Mesendoderm (in vitro differentiated cells): Measurements from ENCODE around the gene PRR14. TPM values are rescaled to one million over a fixed set of nuclear protein-coding genes. Genes with fewer than 3 reads are reported as not detected.

Experiments used
- DNase-seq: peaks from one replicate; pipeline ENCODE4 v3.0.0; 2013
- H2AK5ac ChIP-seq: 2 replicates; pipeline ENCODE4 v1.6.1; 2013; ENCODE audit warnings: low read length, inconsistent platforms
- H2BK120ac ChIP-seq: 2 replicates; pipeline ENCODE4 v1.6.1; 2013; ENCODE audit warnings: low read depth, mild to moderate bottlenecking, low read length, moderate library complexity, mixed read lengths
- H2BK15ac ChIP-seq: replicated peaks from 2 replicates; pipeline ENCODE4 v1.6.1; 2013; ENCODE audit warnings: low read depth, mild to moderate bottlenecking, moderate library complexity
- H2BK5ac ChIP-seq: 2 replicates; pipeline ENCODE4 v1.6.1; 2013; ENCODE audit warnings: low read length, inconsistent platforms
- H3K18ac ChIP-seq: 2 replicates; pipeline ENCODE4 v1.6.1; 2013; ENCODE audit warnings: mild to moderate bottlenecking, low read length, mixed read lengths
- H3K23ac ChIP-seq: one replicate; pipeline ENCODE4 v1.6.1; 2013; ENCODE audit warnings: low read length
- H3K27ac ChIP-seq: 2 replicates; pipeline ENCODE4 v1.5.1; 2013; ENCODE audit warnings: low read depth, mild to moderate bottlenecking, inconsistent platforms, low read length, moderate library complexity
- H3K27me3 ChIP-seq: 2 replicates; pipeline ENCODE4 v1.6.1; 2013; ENCODE audit warnings: low read length, control low read depth, mild to moderate bottlenecking, inconsistent platforms; ENCODE audit not compliant: insufficient read depth, poor library complexity
- H3K36me3 ChIP-seq: 2 replicates; pipeline ENCODE4 v1.6.1; 2013; ENCODE audit warnings: low read length, inconsistent platforms; ENCODE audit not compliant: control insufficient read depth, insufficient read depth
- H3K4ac ChIP-seq: one replicate; pipeline ENCODE4 v1.6.1; 2013; ENCODE audit warnings: low read depth, mild to moderate bottlenecking, low read length, moderate library complexity
- H3K4me1 ChIP-seq: 2 replicates; pipeline ENCODE4 v1.6.1; 2013; ENCODE audit warnings: low read depth, low read length, inconsistent platforms; ENCODE audit not compliant: control insufficient read depth
- H3K4me2 ChIP-seq: 2 replicates; pipeline ENCODE4 v1.6.1; 2013; ENCODE audit warnings: low read length
- H3K4me3 ChIP-seq: 2 replicates; pipeline ENCODE4 v1.5.1; 2013; ENCODE audit warnings: mild to moderate bottlenecking, low read length
- H3K56ac ChIP-seq: one replicate; pipeline ENCODE4 v1.6.1; 2013; ENCODE audit warnings: low read length
- H3K79me1 ChIP-seq: 2 replicates; pipeline ENCODE4 v1.6.1; 2013; ENCODE audit warnings: low read length, inconsistent platforms
- H3K79me2 ChIP-seq: 2 replicates; pipeline ENCODE4 v1.6.1; 2013; ENCODE audit warnings: mild to moderate bottlenecking, low read length; ENCODE audit not compliant: control insufficient read depth, insufficient read depth
- H3K9ac ChIP-seq: 2 replicates; pipeline ENCODE4 v1.6.1; 2013; ENCODE audit warnings: low read length, inconsistent platforms
- H4K5ac ChIP-seq: one replicate; pipeline ENCODE4 v1.6.1; 2013; ENCODE audit warnings: low read length
- H4K8ac ChIP-seq: one replicate; pipeline ENCODE4 v1.6.1; 2013; ENCODE audit warnings: low read depth, mild to moderate bottlenecking, control low read depth, low read length, moderate library complexity
- WGBS: extraction: QIAGEN DNeasy Blood & Tissue Kit; methylation state at CpG from one replicate; pipeline ENCODE4 v1.1.7; 2013; ENCODE audit warnings: low lambda C conversion rate, missing lambda C conversion rate; ENCODE audit not compliant: insufficient coverage; ENCODE audit errors: extremely low coverage; 5-methylcytosine and 5-hydroxymethylcytosine counted together
- small RNA-seq: library from polyadenylated mRNA; stranded (forward); fragments of <200 nt; extraction: miRNeasy Mini kit (QIAGEN cat#:217004); gene quantifications from one replicate; pipeline ENCODE3, GENCODE V24; 2013; ENCODE audit not compliant: insufficient read depth

Gene PRR14

DNA sequence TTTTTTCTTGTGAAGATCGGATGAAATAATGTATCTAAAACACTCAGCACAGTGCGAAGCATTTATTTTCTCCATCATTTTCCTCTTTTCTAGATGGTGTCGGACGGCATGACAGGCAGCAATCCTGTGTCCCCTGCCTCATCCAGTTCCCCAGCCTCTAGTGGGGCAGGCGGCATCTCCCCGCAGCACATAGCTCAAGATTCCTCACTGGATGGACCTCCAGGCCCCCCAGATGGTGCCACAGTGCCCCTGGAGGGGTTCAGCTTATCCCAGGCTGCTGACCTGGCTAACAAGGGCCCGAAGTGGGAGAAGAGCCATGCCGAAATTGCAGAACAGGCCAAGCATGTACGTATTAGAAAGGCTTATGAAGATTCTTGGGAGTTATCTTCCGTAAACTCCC, 53.2 kb downstream of the PRR14 start:
- no CpG with 5 or more reads among the region's 10 CpGs for WGBS
- H4K8ac ChIP-seq: no peak overlapping the region

More for the DNA sequence above, 53.2 kb downstream of the PRR14 start:
- H4K5ac ChIP-seq: no peak overlapping the region
- H2AK5ac ChIP-seq: no peak overlapping the region
- H3K79me1 ChIP-seq: peaks cover 11% of the 10 kb centered on the region
- H2BK5ac ChIP-seq: no peak overlapping the region
- no peak overlapping the region for H3K23ac ChIP-seq
- no peak overlapping the region for H3K4me3 ChIP-seq
- H3K56ac ChIP-seq: no peak overlapping the region
- H3K36me3 ChIP-seq: peaks cover 15% of the 10 kb centered on the region
- H3K79me2 ChIP-seq: peaks cover 21% of the 10 kb centered on the region
- H2BK15ac ChIP-seq: no peak overlapping the region
- DNase-seq: no peak
- H3K27ac ChIP-seq: no peak overlapping the region
- no peak overlapping the region for H2BK120ac ChIP-seq
- no peak overlapping the region for H3K9ac ChIP-seq
- no peak overlapping the region for H3K4me2 ChIP-seq
- no peak overlapping the region for H3K4ac ChIP-seq
- no peaks in the 10 kb centered on the region for H3K27me3 ChIP-seq
- no peak overlapping the region for H3K18ac ChIP-seq
- H3K4me1 ChIP-seq: peaks cover 3% of the 10 kb centered on the region

Small RNA genes within 50 kb of the gene (small RNA-seq; reads per million reads assigned to genes)
- not detected for gene AC093249.1
- not detected for gene RNU6-1043P
- not detected for gene RNU6-416P
